Left kidney (tissue), 2 donors: ENCODE results near the gene STRIP2. TPM values are rescaled to one million over a fixed set of nuclear protein-coding genes. Genes with fewer than 3 reads are reported as not detected.
A peak's percentile ranks its signal among the peaks of the same experiment; 100 is the strongest.
"Not testable (repeated sequence)": the region's sequence is repeated elsewhere in the genome, so short reads cannot be mapped to it uniquely, and the experiment has no call there.

Source experiments
- DNase-seq: peaks from one replicate; pipeline ENCODE4 v3.0.0-alpha.2; 2013
- polyA plus RNA-seq: library from polyadenylated mRNA; unstranded; fragments of 120-200 nt; gene quantifications from one replicate; pipeline ENCODE4 v1.2.1, GENCODE V29; 2013; ENCODE audit not compliant: insufficient read length

The STRIP2 gene
- polyA plus RNA-seq, 1 donor: 5.7 TPM

DNA sequence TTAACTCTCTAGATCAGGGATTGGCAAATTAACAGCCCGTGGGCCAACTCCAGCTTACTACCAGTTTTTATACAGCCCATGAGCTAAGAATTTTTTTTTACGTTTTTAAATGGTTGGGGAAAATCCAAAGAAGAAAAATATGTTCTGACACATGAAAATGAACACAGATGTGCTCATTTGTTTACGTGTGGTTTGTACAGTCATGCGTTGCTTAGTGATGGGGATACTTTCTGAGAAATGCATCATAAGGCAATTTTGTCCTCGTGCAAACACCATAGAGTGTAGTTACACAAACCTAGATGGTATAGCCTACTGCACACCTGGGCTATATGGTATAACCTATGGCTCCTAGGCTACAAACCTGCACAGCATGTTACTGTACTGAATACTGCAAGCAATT, 59.8 kb downstream of the STRIP2 start:
- DNase-seq: no peak

DNA sequence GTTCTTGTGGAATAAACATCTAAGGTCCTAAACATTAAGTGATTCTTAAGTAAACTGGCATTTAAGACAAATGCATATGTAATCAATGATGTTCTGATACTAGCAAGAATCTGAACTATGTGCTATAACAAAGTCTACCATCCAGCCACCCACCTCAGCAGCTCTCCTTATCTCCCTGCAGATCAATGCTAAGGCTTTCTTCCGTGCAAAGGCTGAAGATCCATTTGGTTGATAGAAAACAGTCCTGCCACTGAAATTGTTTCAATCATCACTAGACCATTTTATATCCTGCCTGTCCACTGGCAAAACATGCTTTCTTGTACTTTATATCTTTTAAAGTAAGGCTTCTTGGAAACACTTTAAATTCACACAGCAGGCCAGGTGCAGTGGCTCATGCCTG, 61.8 kb downstream of the STRIP2 start:
- no peak for DNase-seq

- DNase-seq: no peak
Measured at GRCh38 chr7:129496653-129497052, 62.4 kb downstream of the STRIP2 start.

DNA sequence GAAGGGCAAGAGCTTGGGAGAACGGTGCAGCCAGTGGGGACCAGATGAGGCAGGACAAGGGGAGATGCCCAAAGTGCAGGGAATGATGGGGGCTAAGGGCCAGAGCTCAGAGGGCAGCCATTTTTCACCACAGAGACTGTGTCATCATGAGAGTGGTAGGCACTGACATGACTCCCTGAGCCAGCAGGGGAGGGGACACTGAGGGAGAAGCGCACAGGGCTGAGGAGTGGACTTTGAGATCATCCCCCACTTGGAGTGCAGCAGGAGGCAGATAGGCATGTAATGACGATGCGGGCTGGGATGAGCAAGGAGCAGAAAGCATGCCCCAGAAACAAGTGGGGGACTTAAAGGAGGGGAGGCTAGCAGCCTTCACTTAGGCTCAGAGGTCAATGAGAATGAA, 62.9 kb downstream of the STRIP2 start:
- DNase-seq: no peak

GRCh38 chr7:129498021-129498420, 63.8 kb downstream of the STRIP2 start:
- DNase-seq: no peak

DNA sequence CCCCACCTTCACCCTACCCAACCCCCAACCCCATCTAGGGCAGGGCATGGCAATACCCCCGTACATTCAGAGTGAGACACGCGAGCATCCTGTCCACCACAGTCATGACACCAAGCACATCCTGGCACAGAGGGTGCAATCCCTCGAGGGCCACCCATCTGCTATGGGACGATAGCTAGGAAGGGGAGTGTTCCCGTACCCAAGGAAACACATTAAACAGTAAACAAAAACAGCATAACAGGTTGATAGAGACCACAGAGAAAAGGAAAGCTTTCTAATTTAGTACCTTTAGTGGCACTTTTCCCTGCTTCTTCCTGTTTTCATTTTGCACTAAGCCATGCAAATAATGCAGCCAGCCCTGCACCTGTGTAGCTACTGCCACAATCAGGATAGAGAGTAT, 65.8 kb downstream of the STRIP2 start:
- no peak for DNase-seq

DNA sequence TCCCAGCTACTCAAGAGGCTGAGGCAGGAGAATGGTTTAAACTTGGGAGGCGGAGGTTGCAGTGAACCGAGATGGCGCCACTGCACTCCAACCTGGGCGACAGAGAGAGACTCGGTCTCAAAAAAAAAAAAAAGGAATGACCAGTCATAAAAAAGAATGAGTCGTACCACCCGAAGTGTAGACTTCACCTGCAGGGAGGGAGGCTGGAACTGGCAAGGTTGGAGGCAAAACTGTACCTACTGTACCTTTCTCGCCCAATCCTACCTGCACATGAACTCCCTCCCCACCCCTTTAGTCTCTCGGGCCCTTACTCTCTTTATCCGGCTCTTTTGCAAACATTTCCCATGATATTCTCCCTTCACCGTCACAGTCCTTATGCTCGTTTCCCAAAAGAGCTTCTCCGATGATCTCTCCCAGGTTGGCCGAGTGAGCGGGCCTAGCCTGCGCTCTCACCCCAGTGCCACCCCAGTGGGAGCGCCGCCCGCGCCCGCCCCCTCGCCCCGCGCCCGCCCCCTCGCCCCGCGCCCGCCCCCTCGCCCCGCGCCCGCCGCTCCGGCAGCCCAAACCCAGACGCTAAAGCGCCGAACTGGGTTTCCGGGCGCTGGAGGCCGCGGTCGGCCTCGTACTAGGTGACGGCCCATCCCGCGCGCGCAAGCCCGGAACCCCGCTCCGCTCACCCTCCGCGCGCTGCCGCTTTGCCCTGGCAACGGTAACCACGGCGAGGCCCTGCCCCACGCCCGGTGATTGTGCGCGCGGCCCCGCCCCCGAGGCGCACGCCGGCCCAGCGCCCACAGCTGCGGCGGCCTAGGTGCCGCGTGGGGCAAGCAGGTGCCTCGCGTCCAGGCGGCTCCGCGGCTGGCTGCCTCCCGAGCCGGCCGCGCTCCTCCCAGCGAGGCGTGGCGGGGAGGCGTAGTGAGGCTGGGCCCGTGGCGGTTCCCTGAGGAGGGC, 67.8 kb downstream of the STRIP2 start, which contains the start of gene SMKR1:
Gene SMKR1 (plus strand): TSS at position 772 of the 948 bp plus-strand sequence. CDS start 294 bp downstream, outside the sequence.
- peak; percentile 50 for DNase-seq

- DNase-seq: peak; percentile 5
Measured at GRCh38 chr7:129502708-129503685, 68.8 kb downstream of the STRIP2 start.

DNA sequence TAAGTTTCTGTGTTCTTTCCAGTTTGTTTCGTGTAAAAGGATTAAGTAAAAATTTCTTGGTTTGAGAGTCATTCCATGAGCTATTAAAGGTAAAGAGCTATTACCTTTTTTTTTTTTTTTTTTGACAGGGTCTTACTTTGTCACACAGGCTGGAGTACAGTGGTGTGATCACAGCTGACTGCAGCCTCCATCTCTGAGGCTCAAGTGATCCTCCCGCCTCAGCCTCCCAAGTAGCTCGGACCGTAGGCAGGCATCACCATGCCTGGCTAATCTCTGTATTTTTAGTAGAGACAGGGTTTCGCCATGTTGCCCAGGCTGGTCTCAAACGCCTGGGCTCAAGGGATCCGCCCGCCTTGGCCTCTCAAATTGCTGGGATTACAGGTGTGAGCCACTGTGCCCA, 69.5 kb downstream of the STRIP2 start:
- DNase-seq: no peak

- no peak for DNase-seq
Measured at GRCh38 chr7:129512192-129512591, 78.0 kb downstream of the STRIP2 start.

DNA sequence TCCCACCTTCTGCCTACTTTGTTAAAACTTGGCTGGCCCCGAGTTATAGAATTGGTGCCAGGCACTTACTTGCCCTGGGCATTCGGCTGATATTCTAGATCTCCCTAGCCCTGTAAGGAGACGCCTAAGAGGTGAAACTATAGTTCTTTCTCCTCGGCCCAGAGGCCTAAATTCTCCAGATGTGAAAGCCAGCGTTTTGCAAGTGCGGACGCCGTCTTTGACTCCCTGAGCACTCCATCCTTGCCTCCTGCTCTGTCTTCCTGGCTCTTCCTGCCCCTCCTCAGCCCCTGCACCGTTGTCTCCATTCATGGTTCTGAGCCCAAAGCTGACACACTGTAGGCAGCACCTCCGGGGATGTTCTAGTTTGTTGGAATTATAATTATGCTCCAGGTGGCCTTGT, 79.3 kb downstream of the STRIP2 start:
- DNase-seq: no peak

- no peak for DNase-seq
Measured at GRCh38 chr7:129514683-129515082, 80.5 kb downstream of the STRIP2 start.

DNA sequence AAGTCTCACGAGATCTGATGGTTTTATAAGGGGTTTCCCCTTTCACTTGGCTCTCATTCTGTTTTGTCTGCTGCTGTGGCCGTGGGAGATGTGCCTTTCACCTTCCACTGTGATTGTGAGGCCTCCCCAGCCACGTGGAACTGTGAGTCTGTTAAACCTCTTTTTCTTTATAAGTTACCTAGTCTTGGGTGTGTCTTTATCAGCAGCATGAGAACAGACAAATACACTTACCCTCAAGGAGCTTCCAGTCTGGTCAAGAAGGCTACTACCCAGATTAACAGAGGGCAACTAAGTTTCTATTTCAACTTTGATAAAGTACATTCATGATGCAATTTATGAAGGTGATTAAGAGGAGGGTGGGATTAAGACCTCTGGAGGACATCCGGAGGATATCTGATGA, 81.1 kb downstream of the STRIP2 start:
- DNase-seq: no peak

GRCh38 chr7:129517931-129518330, 83.7 kb downstream of the STRIP2 start:
- no peak for DNase-seq

DNA sequence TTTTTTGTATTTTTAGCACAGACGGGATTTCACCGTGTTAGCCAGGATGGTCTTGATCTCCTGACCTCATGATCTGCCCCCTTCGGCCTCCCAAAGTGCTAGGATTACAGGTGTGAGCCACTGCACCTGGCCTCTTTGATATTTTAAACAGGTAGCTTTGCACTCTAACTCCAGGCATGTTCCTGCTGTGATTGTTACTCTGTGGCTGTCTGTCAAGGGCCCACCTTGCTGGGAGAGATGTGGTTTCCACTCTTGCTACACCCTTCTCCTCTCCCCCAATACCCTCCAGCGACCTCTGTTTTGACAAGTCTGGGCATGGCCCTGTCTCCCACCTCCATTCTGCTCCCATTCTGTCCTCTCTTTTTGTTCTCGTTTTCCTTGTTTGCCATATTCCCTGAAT, 85.2 kb downstream of the STRIP2 start:
- no peak for DNase-seq

- no peak for DNase-seq
Measured at GRCh38 chr7:129522088-129522970, 88.1 kb downstream of the STRIP2 start.

DNA sequence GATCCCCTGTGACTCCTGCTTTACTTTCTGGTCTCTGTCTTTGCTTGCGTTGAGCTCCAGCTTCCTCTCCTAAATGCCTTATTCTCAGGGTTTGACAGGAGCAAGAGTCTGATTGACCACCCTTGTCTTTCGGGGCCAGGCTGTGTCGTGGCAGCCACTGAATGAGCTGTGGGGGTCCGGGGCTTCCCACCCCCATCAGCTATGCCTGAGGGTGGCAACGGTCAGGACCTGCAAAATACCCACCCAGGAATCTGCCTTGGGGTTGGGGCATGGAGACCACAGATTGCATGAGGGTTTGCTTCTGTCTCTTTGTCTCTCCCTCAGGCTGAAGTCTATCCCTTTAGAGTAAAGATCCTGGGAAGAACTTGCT, 88.7 kb downstream of the STRIP2 start:
- DNase-seq: no peak

DNA sequence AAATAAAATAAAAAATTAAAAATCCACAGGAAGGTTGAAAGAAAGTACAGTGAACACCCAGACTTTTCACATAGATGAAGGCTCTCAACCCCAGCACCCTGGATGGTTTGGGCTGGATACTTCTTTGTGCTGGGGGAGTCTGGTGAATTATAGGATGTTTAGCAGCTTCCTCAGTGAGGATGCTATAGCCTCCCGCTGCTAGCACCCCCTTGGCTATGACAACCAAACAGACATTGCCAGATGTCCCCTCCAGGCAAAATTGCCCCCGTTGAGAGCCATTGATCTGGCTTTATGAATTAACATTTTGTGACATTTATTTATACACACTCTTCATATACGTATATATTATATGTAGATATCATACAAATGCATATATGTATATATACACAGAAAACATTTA, 89.7 kb downstream of the STRIP2 start:
- DNase-seq: no peak

DNA sequence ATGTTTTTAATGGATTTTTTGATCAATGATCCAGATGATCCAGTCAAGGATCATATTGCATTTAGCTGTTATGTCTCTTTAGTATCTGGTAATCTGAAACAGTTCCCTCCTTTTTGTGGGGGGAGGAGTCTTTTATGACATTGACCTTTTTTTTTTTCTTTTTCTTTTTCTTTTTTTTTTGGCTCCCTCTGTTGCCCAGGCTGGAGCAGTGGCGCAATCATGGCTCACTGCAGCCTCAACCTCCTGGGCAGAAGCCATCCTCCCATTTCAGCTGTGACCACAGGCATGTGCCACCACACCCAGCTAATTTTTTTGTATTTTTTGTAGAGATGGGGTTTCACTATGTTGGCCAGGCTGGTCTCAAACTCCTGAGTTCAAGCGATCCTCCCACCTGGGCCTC, 90.2 kb downstream of the STRIP2 start:
- not testable (repeated sequence) for DNase-seq

DNA sequence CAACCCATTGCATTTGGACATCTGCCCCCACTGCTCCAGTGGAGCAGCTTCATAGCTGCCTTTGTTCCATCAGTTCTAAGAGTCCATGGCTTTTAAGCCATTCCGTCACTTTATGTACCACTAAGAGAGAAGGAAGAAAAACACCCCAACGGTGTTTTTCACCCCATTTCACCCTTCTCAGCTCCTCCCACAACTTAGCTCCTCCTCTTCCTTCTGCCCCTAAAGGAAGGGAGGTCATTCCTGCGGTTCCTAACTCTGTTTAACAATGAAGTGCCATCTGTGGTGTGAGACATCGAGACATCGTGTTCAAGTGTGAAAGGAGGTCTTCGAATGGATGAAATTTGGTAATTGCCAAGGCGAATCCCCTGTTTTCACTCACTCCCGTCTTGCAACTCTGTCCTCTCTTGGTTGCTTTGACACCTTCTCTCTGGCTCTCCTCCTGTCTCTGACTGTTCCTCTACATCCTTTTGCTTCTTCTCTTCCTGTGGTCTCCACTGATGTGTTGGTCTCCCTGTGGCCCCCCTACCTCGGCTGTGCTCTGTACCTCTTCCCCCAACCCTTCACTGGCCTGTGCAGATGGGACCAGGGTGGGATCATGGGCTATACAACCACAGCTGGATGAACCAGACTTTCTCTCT, 91.1 kb downstream of the STRIP2 start:
- no peak for DNase-seq

DNA sequence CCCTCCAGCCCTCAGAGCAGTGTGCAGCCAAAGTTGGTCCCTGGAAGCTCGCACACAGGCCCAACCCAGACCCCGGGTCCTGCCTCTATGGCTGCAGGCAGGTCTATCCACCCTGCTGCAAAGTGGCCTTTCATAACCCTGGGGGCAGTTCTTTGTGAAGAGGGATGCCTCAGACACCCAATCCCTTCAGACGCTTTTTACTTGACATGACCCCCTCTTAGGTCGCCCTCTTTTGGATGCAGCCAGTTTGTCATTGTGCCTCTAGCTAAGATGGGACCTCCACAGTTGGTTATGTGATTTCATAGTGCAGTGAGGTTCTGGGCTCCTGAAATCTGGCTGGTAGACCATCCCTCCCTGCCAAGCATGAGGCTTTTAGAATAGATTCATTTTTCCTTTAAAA, 95.4 kb downstream of the STRIP2 start:
- DNase-seq: no peak
